Peyer's patch (tissue), 4 donors: ENCODE measurements around the gene VRK1. TPM values are rescaled to one million over a fixed set of nuclear protein-coding genes. Genes with fewer than 3 reads are reported as not detected.

Source experiments
- DNase-seq, 3 donors: peaks; one replicate each; pipeline ENCODE4 v3.0.0-alpha.2; 2017 to 2019
- H3K27ac ChIP-seq, 4 donors: fragments of 200-600 bp; sonication (generic); one replicate each; pipeline ENCODE4 v1.5.1; 2016 to 2019
- H3K27me3 ChIP-seq, 2 donors: fragments of 200-600 bp; sonication (generic); one replicate each; pipeline ENCODE4 v1.5.1; 2019
- H3K36me3 ChIP-seq, 3 donors: fragments of 200-600 bp; sonication (generic); one replicate each; pipeline ENCODE4 v1.5.1; 2016 to 2019
- H3K4me1 ChIP-seq, 4 donors: fragments of 200-600 bp; sonication (generic); one replicate each; pipeline ENCODE4 v1.5.1; 2016 to 2019
- H3K4me3 ChIP-seq, 4 donors: fragments of 200-600 bp; sonication (generic); 1 replicate in 3 of 4; 2 replicates in 1 of 4; pipeline ENCODE4 v1.5.1; 2016 to 2019; ENCODE audit warnings: mild to moderate bottlenecking in 1 of 4
- H3K9me3 ChIP-seq, 4 donors: fragments of 200-600 bp; sonication (generic); one replicate each; pipeline ENCODE4 v1.5.1; 2016 to 2019; ENCODE audit warnings: mild to moderate bottlenecking in 1 of 4
- POLR2A ChIP-seq, 2 donors: fragments of 450-650 bp; IDR thresholded peaks; one replicate each; pipeline ENCODE4 v1.5.1; 2017; ENCODE audit warnings: antibody characterized with exemption in 2 of 2, mild to moderate bottlenecking in 2 of 2, moderate library complexity in 2 of 2
- total RNA-seq, 4 donors: library from RNA; depleted of rRNA; stranded (reverse); fragments of >200 nt; gene quantifications; one replicate each; pipeline ENCODE4 v1.1.0, GENCODE V29; 2016
- TF ChIP-seq, protein P1 (sequence below), 6 experiments: fragments of 450-650 bp in 4 of 6; fragments of 200-600 bp in 2 of 6; sonication (generic) in 1 of 6; IDR thresholded peaks; one replicate each; pipeline ENCODE4 v1.5.1; 2017 to 2019; ENCODE audit warnings: antibody characterized with exemption in 6 of 6, mild to moderate bottlenecking in 3 of 6, moderate library complexity in 1 of 6

VRK1 gene
- total RNA-seq, 4 donors from 2014 or later: 6.6 to 54.5 (median 8.3) TPM

DNA sequence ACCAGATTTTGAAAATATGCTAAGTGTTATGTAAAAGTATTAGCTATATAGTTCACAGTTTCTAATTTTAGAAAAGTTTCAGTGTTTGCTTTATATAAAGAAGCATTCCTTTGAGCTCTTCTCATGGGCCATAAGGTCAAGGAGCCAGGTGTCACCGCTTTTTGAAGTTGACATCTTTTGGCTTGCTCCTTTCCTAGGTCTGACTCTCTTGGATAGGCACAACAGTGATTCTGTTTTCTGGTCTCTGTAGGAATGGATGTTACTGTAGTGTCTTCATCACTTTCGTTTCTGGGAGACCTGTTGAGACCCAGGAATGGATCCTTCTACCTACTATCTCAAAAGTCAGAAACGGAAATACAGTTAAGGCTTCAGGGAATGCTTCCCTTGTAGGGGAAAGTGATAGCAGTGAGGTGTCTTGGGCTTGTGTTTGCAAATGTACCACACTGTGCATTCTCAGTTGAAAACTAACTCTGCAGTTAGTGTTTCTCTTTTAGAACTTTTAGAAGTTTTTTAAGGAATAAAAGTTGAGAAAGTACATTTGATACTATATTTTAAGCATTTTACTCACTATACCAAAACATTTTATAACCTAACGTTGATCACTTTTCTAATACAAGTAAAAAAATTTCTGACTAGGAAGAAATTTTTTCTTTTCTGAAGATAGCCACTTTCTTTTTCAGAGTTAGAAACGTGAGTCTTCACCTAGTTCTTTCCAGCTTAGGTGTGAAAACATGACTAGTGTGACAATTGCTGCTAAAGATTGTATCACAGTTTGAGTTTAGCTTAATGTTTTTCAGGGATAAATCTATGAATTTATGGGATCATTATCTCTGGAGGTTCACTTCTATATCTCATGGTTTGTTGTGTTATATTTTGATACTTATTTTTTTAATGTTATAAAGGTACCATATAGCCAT, 20.8 kb downstream of the VRK1 start:
- Histone ChIP-seq H3K9me3 (no peaks in the 10 kb centered on the region), H3K27me3 (no peaks in the 10 kb centered on the region), H3K27ac (no peak overlapping the region), H3K36me3 (no peaks in the 10 kb centered on the region), H3K4me3 (no peak overlapping the region), H3K4me1 (no peaks in the 10 kb centered on the region)
- DNase-seq: no peak
- no peak for TF ChIP-seq POLR2A (IDR thresholded peaks at IDR 0.05)
- TF ChIP-seq, protein P1, sequence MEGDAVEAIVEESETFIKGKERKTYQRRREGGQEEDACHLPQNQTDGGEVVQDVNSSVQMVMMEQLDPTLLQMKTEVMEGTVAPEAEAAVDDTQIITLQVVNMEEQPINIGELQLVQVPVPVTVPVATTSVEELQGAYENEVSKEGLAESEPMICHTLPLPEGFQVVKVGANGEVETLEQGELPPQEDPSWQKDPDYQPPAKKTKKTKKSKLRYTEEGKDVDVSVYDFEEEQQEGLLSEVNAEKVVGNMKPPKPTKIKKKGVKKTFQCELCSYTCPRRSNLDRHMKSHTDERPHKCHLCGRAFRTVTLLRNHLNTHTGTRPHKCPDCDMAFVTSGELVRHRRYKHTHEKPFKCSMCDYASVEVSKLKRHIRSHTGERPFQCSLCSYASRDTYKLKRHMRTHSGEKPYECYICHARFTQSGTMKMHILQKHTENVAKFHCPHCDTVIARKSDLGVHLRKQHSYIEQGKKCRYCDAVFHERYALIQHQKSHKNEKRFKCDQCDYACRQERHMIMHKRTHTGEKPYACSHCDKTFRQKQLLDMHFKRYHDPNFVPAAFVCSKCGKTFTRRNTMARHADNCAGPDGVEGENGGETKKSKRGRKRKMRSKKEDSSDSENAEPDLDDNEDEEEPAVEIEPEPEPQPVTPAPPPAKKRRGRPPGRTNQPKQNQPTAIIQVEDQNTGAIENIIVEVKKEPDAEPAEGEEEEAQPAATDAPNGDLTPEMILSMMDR (IDR thresholded peaks at IDR 0.05): no peak

DNA sequence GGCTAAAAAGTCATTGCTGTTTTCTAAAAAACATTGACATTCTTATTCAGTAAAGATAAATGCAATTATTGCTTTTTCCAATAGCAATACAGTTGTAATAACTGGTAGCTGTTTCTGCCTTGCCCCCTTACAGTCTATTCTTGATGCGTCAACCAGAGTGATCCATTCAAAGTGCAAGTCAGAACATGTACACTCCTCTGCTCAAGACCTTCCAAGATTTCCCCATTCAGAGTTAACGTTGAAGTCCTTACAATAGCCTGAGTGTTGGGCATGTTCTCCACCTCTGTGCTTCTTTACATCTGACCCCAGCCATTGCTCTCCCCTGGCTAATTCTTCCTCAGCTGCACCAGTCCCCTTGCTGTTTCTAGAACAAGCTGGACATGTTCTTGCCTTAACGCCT, 24.3 kb downstream of the VRK1 start:
- no peak for DNase-seq
- no peak for TF ChIP-seq POLR2A (IDR thresholded peaks at IDR 0.05)
- TF ChIP-seq, protein P1 (IDR thresholded peaks at IDR 0.05): no peak
- Histone ChIP-seq H3K4me3 (no peak overlapping the region), H3K36me3 (no peaks in the 10 kb centered on the region), H3K27me3 (no peaks in the 10 kb centered on the region), H3K4me1 (no peaks in the 10 kb centered on the region), H3K9me3 (no peaks in the 10 kb centered on the region), H3K27ac (no peak overlapping the region)

DNA sequence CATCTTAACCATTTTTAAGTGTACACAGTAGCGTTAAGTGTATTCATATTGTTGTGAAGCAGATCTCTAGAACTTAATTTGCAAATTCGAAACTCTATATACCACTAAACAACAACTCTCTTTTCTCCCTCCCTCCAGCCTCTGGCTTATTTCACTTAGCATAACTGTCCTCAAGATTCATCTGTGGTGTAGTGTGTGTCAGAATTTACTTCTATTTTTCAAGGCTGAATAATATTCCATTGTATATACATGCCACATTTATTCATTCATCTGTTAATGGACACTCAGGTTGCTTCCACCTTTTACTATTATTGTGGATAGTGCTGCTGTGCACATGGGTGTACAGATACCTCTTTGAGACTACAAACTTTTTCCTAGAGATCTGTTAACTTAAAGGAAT, 26.5 kb downstream of the VRK1 start:
- TF ChIP-seq, protein P1 (IDR thresholded peaks at IDR 0.05): no peak
- no peak for TF ChIP-seq POLR2A (IDR thresholded peaks at IDR 0.05)

DNA sequence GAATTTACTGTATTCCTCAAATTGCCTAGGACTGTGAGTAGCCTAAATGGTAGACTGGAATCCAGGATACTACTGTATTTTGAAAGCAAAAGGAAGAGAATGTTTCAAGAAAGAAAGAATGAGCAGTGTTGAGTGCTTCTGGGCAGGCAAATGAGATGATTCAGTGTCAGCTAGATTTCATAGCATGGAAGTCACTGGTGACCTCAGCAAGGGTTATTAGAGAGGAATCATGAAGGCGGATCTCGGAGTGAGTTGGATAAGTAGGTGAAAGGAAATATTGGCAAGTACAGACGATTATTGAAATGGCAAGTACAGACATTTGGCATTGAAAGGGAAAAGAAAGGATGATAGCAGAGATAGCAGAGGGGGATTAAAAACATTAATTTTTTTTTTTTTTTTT, 27.1 kb downstream of the VRK1 start:
- H3K27ac ChIP-seq: no peak overlapping the region
- no peaks in the 10 kb centered on the region for H3K36me3 ChIP-seq
- no peaks in the 10 kb centered on the region for H3K9me3 ChIP-seq
- TF ChIP-seq POLR2A (IDR thresholded peaks at IDR 0.05): no peak
- TF ChIP-seq, protein P1 (IDR thresholded peaks at IDR 0.05): no peak
- no peaks in the 10 kb centered on the region for H3K27me3 ChIP-seq
- no peaks in the 10 kb centered on the region for H3K4me1 ChIP-seq
- DNase-seq: no peak
- H3K4me3 ChIP-seq: no peak overlapping the region

More for the DNA sequence above, 26.5 kb downstream of the VRK1 start:
- Histone ChIP-seq H3K27ac (no peak overlapping the region), H3K4me1 (no peaks in the 10 kb centered on the region), H3K36me3 (no peaks in the 10 kb centered on the region), H3K9me3 (no peaks in the 10 kb centered on the region), H3K4me3 (no peak overlapping the region), H3K27me3 (no peaks in the 10 kb centered on the region)
- DNase-seq: no peak

DNA sequence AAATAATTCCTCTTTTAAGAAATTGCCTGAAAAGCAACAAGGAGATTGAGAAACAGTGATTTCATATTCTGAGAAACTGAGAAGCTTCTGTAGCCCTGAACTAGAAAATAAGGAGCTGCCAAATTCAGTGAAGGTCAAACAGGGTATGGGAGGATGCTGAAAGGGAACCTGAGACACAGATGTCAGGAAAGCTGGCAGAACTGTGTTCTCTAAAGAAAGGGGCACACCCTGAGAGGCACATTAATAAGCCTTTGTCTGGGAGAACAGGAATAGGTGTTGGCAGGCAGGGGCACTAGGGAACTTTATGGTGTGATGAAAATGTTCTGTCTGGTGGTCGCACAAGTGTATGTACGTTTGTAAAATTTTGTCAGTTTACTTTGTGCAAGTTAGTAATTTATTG, 29.6 kb downstream of the VRK1 start:
- H3K27ac ChIP-seq: no peak overlapping the region
- TF ChIP-seq, protein P1 (IDR thresholded peaks at IDR 0.05): no peak
- TF ChIP-seq POLR2A (IDR thresholded peaks at IDR 0.05): no peak
- DNase-seq: no peak
- no peaks in the 10 kb centered on the region for H3K4me1 ChIP-seq
- no peaks in the 10 kb centered on the region for H3K27me3 ChIP-seq
- H3K36me3 ChIP-seq: no peaks in the 10 kb centered on the region
- no peak overlapping the region for H3K4me3 ChIP-seq
- H3K9me3 ChIP-seq: no peaks in the 10 kb centered on the region
